ENCODE measurements around the gene GFOD2. TPM values are rescaled to one million over a fixed set of nuclear protein-coding genes. Genes with fewer than 3 reads are reported as not detected.

Gene GFOD2
- total RNA-seq, 6 experiments from 2014 or later: 19.7 to 39.7 (median 24.6) TPM

GRCh38 chr16:67660564-67661028, 58.5 kb downstream of the GFOD2 start, which contains the start of gene PARD6A:
PARD6A (plus strand) TSS chr16:67660960; CDS start chr16:67661039, 79 bp downstream.
- peak within 1 kb of the TSS; percentile 77 to 95 (median 77) for H3K4me3 ChIP-seq
- H3K9me3 ChIP-seq: no peaks in the 10 kb centered on the region
- H3K4me1 ChIP-seq: peaks cover 0 to 12% (median 1%) of the 10 kb centered on the region in 4 donors
- DNase-seq (peak; percentile 96 to 98 (median 96)), ATAC-seq (peak; percentile 81 to 89 (median 86))
- WGBS (ENCODE audit: insufficient coverage, low coverage, low lambda C conversion rate, missing lambda C conversion rate): 1% methylated on average over 17 of the region's 48 CpGs
- peak within 1 kb of the TSS; percentile 77 to 86 (median 81) for H3K27ac ChIP-seq
- intact Hi-C loops (cut with DNase I): no loop called here
- H3K36me3 ChIP-seq: no peaks in the 10 kb centered on the region
- H3K27me3 ChIP-seq: no peaks in the 10 kb centered on the region
- no peak for TF ChIP-seq POLR2A (IDR thresholded peaks at IDR 0.05)
- TF ChIP-seq, protein P1, sequence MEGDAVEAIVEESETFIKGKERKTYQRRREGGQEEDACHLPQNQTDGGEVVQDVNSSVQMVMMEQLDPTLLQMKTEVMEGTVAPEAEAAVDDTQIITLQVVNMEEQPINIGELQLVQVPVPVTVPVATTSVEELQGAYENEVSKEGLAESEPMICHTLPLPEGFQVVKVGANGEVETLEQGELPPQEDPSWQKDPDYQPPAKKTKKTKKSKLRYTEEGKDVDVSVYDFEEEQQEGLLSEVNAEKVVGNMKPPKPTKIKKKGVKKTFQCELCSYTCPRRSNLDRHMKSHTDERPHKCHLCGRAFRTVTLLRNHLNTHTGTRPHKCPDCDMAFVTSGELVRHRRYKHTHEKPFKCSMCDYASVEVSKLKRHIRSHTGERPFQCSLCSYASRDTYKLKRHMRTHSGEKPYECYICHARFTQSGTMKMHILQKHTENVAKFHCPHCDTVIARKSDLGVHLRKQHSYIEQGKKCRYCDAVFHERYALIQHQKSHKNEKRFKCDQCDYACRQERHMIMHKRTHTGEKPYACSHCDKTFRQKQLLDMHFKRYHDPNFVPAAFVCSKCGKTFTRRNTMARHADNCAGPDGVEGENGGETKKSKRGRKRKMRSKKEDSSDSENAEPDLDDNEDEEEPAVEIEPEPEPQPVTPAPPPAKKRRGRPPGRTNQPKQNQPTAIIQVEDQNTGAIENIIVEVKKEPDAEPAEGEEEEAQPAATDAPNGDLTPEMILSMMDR (IDR thresholded peaks at IDR 0.05): peak in 1 of 4 donors; percentile 32

- Histone ChIP-seq H3K4me3 (peak within 1 kb of the TSS; percentile 77 to 95 (median 77)), H3K9me3 (no peaks in the 10 kb centered on the region), H3K36me3 (no peaks in the 10 kb centered on the region), H3K27me3 (no peaks in the 10 kb centered on the region), H3K4me1 (peaks cover 0 to 12% (median 0%) of the 10 kb centered on the region in 4 donors), H3K27ac (peak within 1 kb of the TSS; percentile 77 to 86 (median 81))
- intact Hi-C loops (cut with DNase I): no loop called here
- TF ChIP-seq, protein P1 (IDR thresholded peaks at IDR 0.05): no peak
- peak; percentile 68 for TF ChIP-seq POLR2A (IDR thresholded peaks at IDR 0.05)
- peak; percentile 93 to 95 (median 94) for DNase-seq
- ATAC-seq: peak; percentile 86 to 91 (median 90)
- WGBS (ENCODE audit: insufficient coverage, low coverage, low lambda C conversion rate, missing lambda C conversion rate): 0% methylated on average over 14 of the region's 83 CpGs
These were observed 59.2 kb downstream of the GFOD2 start, which contains the start of gene ACD for GRCh38 chr16:67659675-67660563. ACD (minus strand) TSS chr16:67660260; CDS start chr16:67660220, 40 bp downstream.

GRCh38 chr16:67658849-67659674, 60.1 kb downstream of the GFOD2 start:
- 82% methylated on average over 5 of the region's 21 CpGs for WGBS (ENCODE audit: insufficient coverage, low coverage, low lambda C conversion rate, missing lambda C conversion rate)
- Histone ChIP-seq H3K36me3 (no peaks in the 10 kb centered on the region), H3K4me1 (peaks cover 0 to 12% (median 0%) of the 10 kb centered on the region in 4 donors), H3K9me3 (no peaks in the 10 kb centered on the region), H3K4me3 (peak overlapping the region; percentile 77 to 95 (median 77)), H3K27me3 (peaks cover 0 to 4% of the 10 kb centered on the region in 2 donors), H3K27ac (no peak overlapping the region)
- no peak for DNase-seq
- intact Hi-C loops (cut with DNase I): no loop called here
- no peak for ATAC-seq
- TF ChIP-seq, protein P1 (IDR thresholded peaks at IDR 0.05): no peak
- no peak for TF ChIP-seq POLR2A (IDR thresholded peaks at IDR 0.05)

DNA sequence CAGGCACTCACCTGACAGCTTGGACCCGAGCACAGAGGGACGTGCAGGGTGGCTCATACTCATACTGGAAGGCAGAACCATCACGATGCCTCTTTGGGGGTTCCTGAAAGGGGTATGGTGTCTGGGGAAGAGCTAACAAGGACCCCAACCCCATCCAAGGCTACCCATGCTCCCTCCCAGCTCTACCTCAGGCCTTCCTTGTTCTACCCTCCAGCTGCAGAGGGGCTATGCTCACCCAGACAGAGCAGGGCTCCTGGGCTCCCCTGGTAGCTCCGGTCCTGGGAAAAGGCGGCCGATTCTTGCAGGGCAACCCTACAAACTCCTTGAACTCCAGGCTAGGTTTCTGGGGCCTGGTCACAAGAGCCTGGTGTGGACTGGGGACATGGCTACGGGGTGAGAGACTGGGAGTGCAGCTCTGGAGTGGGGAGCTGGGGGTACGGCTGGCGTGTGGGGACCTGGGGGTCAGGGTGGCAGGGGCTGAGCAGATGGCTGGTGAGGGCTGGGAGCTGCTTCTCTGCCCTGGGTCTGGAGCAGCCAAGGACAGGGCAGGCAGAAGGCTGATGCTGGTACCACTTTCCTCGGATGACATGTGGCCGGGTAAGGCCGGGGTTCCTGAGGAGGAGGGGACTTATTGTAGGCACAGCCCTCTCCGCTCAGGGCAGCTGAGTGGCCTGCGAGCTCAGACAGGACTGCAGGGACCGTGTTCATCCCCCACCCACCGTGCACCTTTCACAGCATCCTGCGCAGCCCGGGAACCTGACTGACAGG, 61.2 kb downstream of the GFOD2 start:
- intact Hi-C loops (cut with DNase I): no loop called here
- TF ChIP-seq, protein P1 (IDR thresholded peaks at IDR 0.05): no peak
- no peak for TF ChIP-seq POLR2A (IDR thresholded peaks at IDR 0.05)
- no peak for ATAC-seq
- Histone ChIP-seq H3K27ac (no peak overlapping the region), H3K36me3 (no peaks in the 10 kb centered on the region), H3K4me3 (no peak overlapping the region), H3K9me3 (no peaks in the 10 kb centered on the region), H3K27me3 (peaks cover 0 to 12% of the 10 kb centered on the region in 2 donors), H3K4me1 (peaks cover 0 to 11% (median 0%) of the 10 kb centered on the region in 4 donors)
- 80% methylated on average over 1 of the region's 18 CpGs for WGBS (ENCODE audit: insufficient coverage, low coverage, low lambda C conversion rate, missing lambda C conversion rate)
- DNase-seq: no peak
